ENCODE results near the gene SLC51B. TPM values are rescaled to one million over a fixed set of nuclear protein-coding genes. Genes with fewer than 3 reads are reported as not detected.

SLC51B gene
- total RNA-seq, 1 donor from 2014 or later, result not detected

DNA sequence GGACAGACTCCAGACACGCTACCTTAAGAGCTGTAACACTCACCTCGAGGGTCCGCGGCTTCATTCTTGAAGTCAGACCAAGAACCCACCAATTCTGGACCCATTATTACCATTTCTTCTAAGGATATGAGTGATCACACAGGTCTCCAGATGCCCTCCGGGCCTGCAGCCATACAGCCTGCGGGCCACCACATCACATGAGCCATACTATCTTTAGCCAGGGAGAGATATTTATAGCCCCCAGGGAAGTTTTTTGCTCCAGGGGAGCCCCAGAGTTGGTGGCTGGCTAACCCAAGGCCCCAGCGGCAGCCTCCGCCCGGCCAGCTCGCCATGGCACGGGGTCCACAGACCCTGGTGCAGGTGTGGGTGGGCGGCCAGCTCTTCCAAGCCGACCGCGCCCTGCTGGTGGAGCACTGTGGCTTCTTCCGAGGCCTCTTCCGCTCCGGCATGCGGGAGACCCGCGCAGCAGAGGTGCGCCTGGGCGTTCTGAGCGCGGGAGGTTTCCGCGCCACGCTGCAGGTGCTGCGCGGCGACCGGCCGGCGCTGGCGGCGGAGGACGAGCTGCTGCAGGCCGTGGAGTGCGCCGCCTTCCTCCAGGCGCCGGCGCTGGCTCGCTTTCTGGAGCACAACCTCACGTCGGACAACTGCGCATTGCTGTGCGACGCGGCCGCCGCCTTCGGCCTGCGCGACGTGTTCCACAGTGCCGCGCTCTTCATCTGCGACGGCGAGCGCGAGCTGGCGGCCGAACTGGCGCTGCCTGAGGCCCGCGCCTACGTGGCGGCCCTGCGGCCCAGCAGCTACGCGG, 31.5 kb downstream of the SLC51B start, which contains the start of gene KBTBD13:
Gene KBTBD13, plus strand, starts transcription at position 261 of the 805 bp plus-strand sequence. Its CDS starts 70 bp downstream, at position 331.
- intact Hi-C loops (cut with DNase I), result no loop called here
- peak; percentile 81 for ATAC-seq (ENCODE audit: poor library complexity)

DNA sequence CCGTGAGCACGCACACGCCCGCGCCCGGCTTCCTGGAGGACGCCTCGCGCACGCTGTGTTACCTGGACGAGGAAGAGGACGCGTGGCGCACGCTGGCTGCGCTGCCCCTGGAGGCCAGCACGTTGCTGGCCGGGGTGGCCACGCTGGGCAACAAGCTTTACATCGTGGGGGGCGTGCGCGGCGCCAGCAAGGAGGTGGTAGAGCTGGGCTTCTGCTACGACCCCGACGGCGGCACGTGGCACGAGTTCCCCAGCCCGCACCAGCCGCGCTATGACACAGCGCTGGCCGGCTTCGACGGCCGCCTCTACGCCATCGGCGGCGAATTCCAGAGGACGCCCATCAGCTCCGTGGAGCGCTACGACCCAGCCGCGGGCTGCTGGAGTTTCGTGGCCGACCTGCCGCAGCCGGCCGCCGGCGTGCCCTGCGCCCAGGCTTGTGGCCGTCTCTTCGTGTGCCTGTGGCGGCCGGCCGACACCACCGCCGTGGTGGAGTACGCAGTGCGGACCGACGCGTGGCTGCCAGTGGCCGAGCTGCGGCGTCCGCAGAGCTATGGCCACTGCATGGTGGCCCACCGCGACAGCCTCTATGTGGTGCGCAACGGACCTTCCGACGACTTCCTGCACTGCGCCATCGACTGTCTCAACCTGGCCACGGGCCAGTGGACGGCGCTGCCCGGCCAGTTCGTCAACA, 32.2 kb downstream of the SLC51B start:
- ATAC-seq (ENCODE audit: poor library complexity) (no peak), DNase-seq (no peak)
- intact Hi-C loops (cut with DNase I), result no loop called here

More for the DNA sequence above, 31.5 kb downstream of the SLC51B start, which contains the start of gene KBTBD13:
- DNase-seq, result no peak

GRCh38 chr15:65077981-65078352, 32.8 kb downstream of the SLC51B start:
- DNase-seq (peak; percentile 85), ATAC-seq (ENCODE audit: poor library complexity) (peak; percentile 63)
- intact Hi-C loops (cut with DNase I), result no loop called here

- no peak for DNase-seq
- no peak for ATAC-seq (ENCODE audit: poor library complexity)
- intact Hi-C loops (cut with DNase I), result no loop called here
These were observed 34.4 kb downstream of the SLC51B start for GRCh38 chr15:65079580-65079979.

- DNase-seq (no peak), ATAC-seq (ENCODE audit: poor library complexity) (peak; percentile 55)
- intact Hi-C loops (cut with DNase I), result loop anchor here (10.0 kb wide), 1 partner anchor 46 kb away; no protein-coding TSS in a partner anchor
These were observed 36.1 kb downstream of the SLC51B start for GRCh38 chr15:65081270-65081669.

DNA sequence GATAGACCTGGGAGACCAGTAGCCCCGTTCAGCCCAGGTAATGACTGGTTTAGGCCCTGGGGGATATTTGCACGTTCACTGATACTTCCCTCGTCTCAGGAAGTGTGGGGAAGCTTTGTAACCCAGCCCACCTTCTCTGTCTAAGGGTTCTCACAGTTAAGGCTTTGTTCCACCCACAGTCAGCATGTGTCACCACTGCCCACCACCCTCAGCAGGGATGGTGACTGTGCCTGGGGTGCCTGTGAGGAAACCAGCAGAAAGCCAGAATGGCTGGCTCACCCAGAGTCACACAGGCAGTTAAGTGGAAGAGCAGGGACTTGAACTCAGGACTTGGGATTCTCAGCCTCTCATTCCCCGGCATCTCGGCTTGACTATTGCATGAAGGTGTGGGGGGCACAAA, 36.6 kb downstream of the SLC51B start:
- DNase-seq (no peak), ATAC-seq (ENCODE audit: poor library complexity) (no peak)
- intact Hi-C loops (cut with DNase I), result loop anchor here (2.0 to 10.0 kb wide), 2 partner anchors 27 to 47 kb away; no protein-coding TSS in a partner anchor

GRCh38 chr15:65082303-65082953, 37.2 kb downstream of the SLC51B start:
- no peak for DNase-seq
- no peak for ATAC-seq (ENCODE audit: poor library complexity)
- intact Hi-C loops (cut with DNase I), result loop anchor here (2.0 to 10.0 kb wide), 2 partner anchors 28 to 48 kb away; no protein-coding TSS in a partner anchor

DNA sequence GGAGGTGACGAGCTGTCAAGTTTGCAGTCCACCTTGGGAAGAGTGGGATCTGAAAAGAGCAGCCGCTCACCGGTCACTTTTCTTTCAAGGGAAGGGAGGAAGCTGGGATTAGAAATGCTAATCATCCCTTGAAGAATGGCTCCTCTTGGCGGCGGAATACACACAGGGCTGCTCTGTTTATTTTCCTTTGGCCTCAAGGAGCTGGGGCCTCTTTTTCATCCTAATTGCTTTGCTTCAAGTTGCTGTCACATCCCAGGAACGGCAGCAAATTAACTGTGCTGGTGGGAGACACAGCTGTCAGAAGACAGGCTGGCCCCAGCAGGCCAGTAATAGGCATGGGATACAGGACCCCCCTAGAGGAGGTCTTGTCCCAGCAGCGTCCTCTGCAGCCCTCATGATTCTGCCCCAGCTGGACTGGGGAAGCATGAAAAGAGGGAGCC, 38.1 kb downstream of the SLC51B start:
- intact Hi-C loops (cut with DNase I), result loop anchor here (2.0 to 10.0 kb wide), 2 partner anchors 28 to 48 kb away; no protein-coding TSS in a partner anchor
- DNase-seq (no peak), ATAC-seq (ENCODE audit: poor library complexity) (no peak)

- intact Hi-C loops (cut with DNase I), result loop anchor here (10.0 kb wide), 1 partner anchor 50 kb away; no protein-coding TSS in a partner anchor
- no peak for DNase-seq
- no peak for ATAC-seq (ENCODE audit: poor library complexity)
These were observed 39.5 kb downstream of the SLC51B start for GRCh38 chr15:65084500-65085206.

DNA sequence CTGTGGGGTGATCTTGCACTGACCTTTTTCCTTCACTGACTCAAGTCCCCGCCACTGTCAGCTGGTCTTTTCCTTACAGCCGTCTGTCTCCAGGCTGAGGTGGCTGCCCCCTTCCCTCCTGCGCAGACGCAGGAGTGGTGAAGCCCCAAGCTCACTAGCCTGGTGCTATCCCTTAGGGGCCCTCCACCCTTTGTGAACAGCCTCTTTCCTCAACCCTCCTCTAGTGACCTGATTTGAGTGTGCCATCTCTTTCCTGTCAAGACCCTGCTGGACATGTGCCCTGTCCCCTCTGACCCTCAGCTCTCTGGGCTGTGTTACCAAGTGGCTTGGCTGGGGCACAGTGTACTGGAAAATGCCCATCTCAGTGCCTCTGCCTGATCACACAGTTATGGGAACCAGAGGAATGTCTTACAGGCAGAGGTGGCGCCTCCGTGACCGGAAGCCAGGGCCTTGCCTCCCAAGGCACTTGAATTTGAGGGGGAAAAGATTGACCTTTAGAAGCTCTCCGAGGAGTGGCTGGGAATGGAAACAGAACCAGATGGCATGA, 40.1 kb downstream of the SLC51B start:
- intact Hi-C loops (cut with DNase I), result loop anchor here (10.0 kb wide), 1 partner anchor 50 kb away; no protein-coding TSS in a partner anchor
- DNase-seq (no peak), ATAC-seq (ENCODE audit: poor library complexity) (no peak)

GRCh38 chr15:65085990-65086679, 40.9 kb downstream of the SLC51B start:
- DNase-seq (no peak), ATAC-seq (ENCODE audit: poor library complexity) (no peak)
- intact Hi-C loops (cut with DNase I), result loop anchor here (10.0 kb wide), 1 partner anchor 51 kb away; no protein-coding TSS in a partner anchor

DNA sequence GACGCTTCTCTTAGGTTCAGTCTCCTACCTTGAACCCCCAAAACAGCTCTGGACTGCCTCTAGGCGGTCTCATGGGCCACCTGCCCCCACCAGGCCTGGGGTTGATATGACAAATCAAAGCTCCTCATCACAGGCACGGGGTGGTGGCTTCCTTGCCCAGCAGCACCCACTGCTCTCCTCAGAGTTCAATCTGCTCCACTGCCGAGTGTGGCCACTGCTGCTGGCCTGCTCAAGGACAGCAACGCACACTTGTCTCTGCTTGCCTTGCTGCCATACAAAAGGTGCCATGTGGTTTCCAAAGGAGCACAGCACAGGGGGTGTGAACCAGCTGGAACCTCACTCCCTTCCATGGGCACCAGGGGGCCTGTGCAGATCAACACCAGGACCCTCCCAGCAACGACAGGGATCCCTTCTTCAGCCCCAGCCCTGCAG, 41.5 kb downstream of the SLC51B start:
- intact Hi-C loops (cut with DNase I), result loop anchor here (10.0 kb wide), 1 partner anchor 52 kb away; no protein-coding TSS in a partner anchor
- DNase-seq (no peak), ATAC-seq (ENCODE audit: poor library complexity) (no peak)

GRCh38 chr15:65087411-65087810, 42.2 kb downstream of the SLC51B start:
- intact Hi-C loops (cut with DNase I), result loop anchor here (10.0 kb wide), 1 partner anchor 53 kb away; no protein-coding TSS in a partner anchor
- ATAC-seq (ENCODE audit: poor library complexity), result peak; percentile 13
- no peak for DNase-seq

- peak; percentile 76 for ATAC-seq (ENCODE audit: poor library complexity)
- intact Hi-C loops (cut with DNase I), result loop anchor here (10.0 kb wide), 1 partner anchor 53 kb away; no protein-coding TSS in a partner anchor
- peak; percentile 81 for DNase-seq
These were observed 42.9 kb downstream of the SLC51B start for GRCh38 chr15:65087873-65088642.

GRCh38 chr15:65088643-65089021, 43.4 kb downstream of the SLC51B start:
- ATAC-seq (ENCODE audit: poor library complexity) (peak; percentile 9), DNase-seq (no peak)
- intact Hi-C loops (cut with DNase I), result loop anchor here (10.0 kb wide), 1 partner anchor 54 kb away; no protein-coding TSS in a partner anchor

- DNase-seq (peak; percentile 78), ATAC-seq (ENCODE audit: poor library complexity) (peak; percentile 54)
- intact Hi-C loops (cut with DNase I), result loop anchor here (10.0 kb wide), 1 partner anchor 55 kb away; no protein-coding TSS in a partner anchor
These were observed 44.1 kb downstream of the SLC51B start for GRCh38 chr15:65089206-65089824.
